ENCODE results near the gene PRKCQ. TPM values are rescaled to one million over a fixed set of nuclear protein-coding genes. Genes with fewer than 3 reads are reported as not detected.

PRKCQ gene
- polyA plus RNA-seq, 6 donors from 2014 or later: 0.08 to 0.35 (median 0.17) TPM; not detected in 2

DNA sequence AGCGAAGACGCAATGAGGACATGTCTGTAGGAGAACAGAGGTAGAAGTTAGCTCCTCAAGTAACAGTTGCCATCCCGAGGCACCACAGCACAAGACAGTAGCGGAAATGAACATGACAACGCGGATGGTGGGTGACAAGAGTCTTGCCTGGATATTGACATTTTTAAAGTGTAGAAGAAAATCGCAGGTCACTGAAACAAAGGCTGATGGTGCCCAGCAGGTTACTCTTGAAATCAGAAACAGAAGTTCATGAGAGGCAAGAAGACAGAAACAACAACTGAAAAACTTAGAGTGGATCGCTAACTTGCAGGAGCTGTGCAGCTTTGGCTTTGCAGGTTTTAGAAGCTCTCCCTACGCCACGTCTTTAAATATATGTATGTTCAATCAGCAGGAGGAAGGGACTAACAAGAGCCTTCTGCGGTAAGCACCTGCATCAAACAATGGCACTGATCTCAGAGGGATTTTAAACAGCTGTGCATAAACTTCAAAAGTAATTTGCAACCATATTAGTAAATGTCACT lies 1.8 kb downstream of the PRKCQ start:
- ATAC-seq (ENCODE audit: low read depth in 2 of 2) (no peak), DNase-seq (no peak)
- Mint-ChIP-seq H3K27ac (no peak overlapping the region), H3K36me3 (no peaks in the 10 kb centered on the region), H3K9me3 (peaks cover 0 to 2% (median 0%) of the 10 kb centered on the region in 7 donors), H3K4me3 (peak overlapping the region in 6 of 8 donors; percentile 26 to 77 (median 62)), H3K27me3 (peaks cover 30 to 37% (median 31%) of the 10 kb centered on the region in 3 donors), H3K4me1 (peaks cover 16 to 34% (median 18%) of the 10 kb centered on the region in 3 donors)

- H3K4me3 Mint-ChIP-seq: peak overlapping the region in 1 of 8 donors; percentile 13
- H3K36me3 Mint-ChIP-seq: no peaks in the 10 kb centered on the region
- peaks cover 0 to 2% (median 0%) of the 10 kb centered on the region in 7 donors for H3K9me3 Mint-ChIP-seq
- peaks cover 30 to 32% (median 31%) of the 10 kb centered on the region in 3 donors for H3K27me3 Mint-ChIP-seq
- H3K4me1 Mint-ChIP-seq: peaks cover 14 to 34% (median 18%) of the 10 kb centered on the region in 3 donors
- ATAC-seq (ENCODE audit: low read depth in 2 of 2): no peak
- H3K27ac Mint-ChIP-seq: no peak overlapping the region
- no peak for DNase-seq
These were observed 3.8 kb downstream of the PRKCQ start for GRCh38 chr10:6576326-6576725.

- no peaks in the 10 kb centered on the region for H3K36me3 Mint-ChIP-seq
- no peak overlapping the region for H3K4me3 Mint-ChIP-seq
- H3K27ac Mint-ChIP-seq: no peak overlapping the region
- no peak for ATAC-seq (ENCODE audit: low read depth in 2 of 2)
- peaks cover 0 to 2% (median 0%) of the 10 kb centered on the region in 7 donors for H3K9me3 Mint-ChIP-seq
- H3K27me3 Mint-ChIP-seq: peaks cover 23 to 37% (median 27%) of the 10 kb centered on the region in 3 donors
- H3K4me1 Mint-ChIP-seq: peaks cover 7 to 24% (median 14%) of the 10 kb centered on the region in 3 donors
- DNase-seq: no peak
These were observed 5.4 kb downstream of the PRKCQ start for GRCh38 chr10:6574664-6575176.

DNA sequence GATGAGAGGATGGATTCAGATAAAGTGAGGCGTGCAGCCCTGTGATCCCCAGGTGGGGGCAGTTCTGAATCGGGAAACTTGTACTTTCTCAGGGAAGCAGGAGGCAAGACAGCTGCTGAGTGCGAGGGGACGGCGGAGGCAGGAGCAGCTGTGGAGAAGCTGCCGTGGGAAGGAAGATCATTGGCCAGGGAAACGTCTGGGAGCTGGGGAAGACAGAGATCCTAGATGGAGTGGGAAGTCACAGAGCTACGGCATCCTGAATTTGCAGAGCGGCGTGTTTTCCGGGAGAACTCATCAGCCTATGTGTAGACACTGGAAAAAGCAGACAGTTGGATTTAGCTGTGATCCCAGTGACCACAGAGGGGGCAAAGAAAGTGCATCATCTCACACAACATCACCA lies 9.2 kb downstream of the PRKCQ start:
- no peak for DNase-seq
- no peak for ATAC-seq (ENCODE audit: low read depth in 2 of 2)
- Mint-ChIP-seq H3K4me3 (no peak overlapping the region), H3K9me3 (peaks cover 0 to 2% (median 0%) of the 10 kb centered on the region in 7 donors), H3K36me3 (no peaks in the 10 kb centered on the region), H3K27ac (no peak overlapping the region), H3K4me1 (peaks cover 0 to 3% (median 0%) of the 10 kb centered on the region in 3 donors), H3K27me3 (peaks cover 0 to 16% (median 2%) of the 10 kb centered on the region in 3 donors)

DNA sequence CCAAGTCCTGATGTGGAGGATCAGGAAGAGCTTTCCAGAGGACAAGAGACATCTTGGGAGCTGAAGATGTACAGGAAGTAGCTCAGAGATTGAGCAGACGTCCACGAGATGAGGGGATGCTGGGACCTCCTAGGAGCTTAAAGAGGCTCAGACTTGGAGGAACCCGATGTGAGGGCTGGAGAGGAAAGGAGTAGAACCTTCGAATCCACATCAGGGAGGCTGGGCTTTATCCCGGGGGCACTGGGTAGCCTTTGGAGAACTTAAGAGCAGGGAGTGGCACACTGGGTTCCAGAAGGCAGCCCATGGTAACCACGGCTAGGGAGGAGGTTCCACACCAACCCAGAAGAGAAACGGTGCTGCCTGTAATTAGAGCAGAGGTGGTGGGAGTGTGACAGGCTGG lies 10.8 kb downstream of the PRKCQ start:
- Mint-ChIP-seq H3K9me3 (peaks cover 0 to 2% (median 0%) of the 10 kb centered on the region in 7 donors), H3K4me3 (no peak overlapping the region), H3K36me3 (no peaks in the 10 kb centered on the region), H3K4me1 (peaks cover 0 to 3% (median 0%) of the 10 kb centered on the region in 3 donors), H3K27ac (peak overlapping the region in 1 of 6 donors; percentile 34), H3K27me3 (peaks cover 0 to 16% (median 0%) of the 10 kb centered on the region in 3 donors)
- DNase-seq (no peak), ATAC-seq (ENCODE audit: low read depth in 2 of 2) (no peak)

GRCh38 chr10:6567884-6568283 lies 12.2 kb downstream of the PRKCQ start:
- Mint-ChIP-seq H3K4me1 (peaks cover 0 to 6% (median 5%) of the 10 kb centered on the region in 3 donors), H3K4me3 (no peak overlapping the region), H3K9me3 (no peaks in the 10 kb centered on the region), H3K36me3 (no peaks in the 10 kb centered on the region), H3K27ac (no peak overlapping the region), H3K27me3 (peaks cover 0 to 26% (median 0%) of the 10 kb centered on the region in 3 donors)
- no peak for DNase-seq
- ATAC-seq (ENCODE audit: low read depth in 2 of 2): no peak

GRCh38 chr10:6567203-6567703 lies 12.8 kb downstream of the PRKCQ start:
- H3K9me3 Mint-ChIP-seq: no peaks in the 10 kb centered on the region
- H3K27ac Mint-ChIP-seq: no peak overlapping the region
- peaks cover 0 to 7% (median 5%) of the 10 kb centered on the region in 3 donors for H3K4me1 Mint-ChIP-seq

DNA sequence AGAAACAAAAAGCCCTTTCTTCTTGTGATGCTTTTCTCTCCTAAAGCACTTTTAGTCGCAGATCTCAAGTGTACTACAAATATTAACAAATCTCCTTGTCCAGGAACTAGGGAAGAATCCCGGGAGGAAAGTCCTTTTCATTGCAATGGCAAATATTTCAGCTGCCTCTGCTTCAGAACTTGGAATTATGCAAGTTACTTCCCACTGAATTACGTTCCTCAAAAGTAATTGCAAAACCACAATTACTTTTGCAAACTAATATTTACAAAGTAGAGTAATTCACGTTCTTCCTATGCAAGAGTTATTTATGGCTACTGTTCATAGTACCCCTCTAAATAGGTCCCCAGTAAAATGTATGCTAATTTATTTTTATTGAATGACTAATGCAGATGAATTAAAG lies 14.5 kb downstream of the PRKCQ start:
- H3K36me3 Mint-ChIP-seq: no peaks in the 10 kb centered on the region
- peaks cover 4 to 38% (median 5%) of the 10 kb centered on the region in 3 donors for H3K27me3 Mint-ChIP-seq
- DNase-seq (no peak), ATAC-seq (ENCODE audit: low read depth in 2 of 2) (no peak)
- H3K9me3 Mint-ChIP-seq: no peaks in the 10 kb centered on the region
- H3K27ac Mint-ChIP-seq: no peak overlapping the region
- H3K4me1 Mint-ChIP-seq: peaks cover 0 to 7% (median 5%) of the 10 kb centered on the region in 3 donors
- H3K4me3 Mint-ChIP-seq: no peak overlapping the region

More at GRCh38 chr10:6567203-6567703, 12.8 kb downstream of the PRKCQ start:
- no peak overlapping the region for H3K4me3 Mint-ChIP-seq
- ATAC-seq (ENCODE audit: low read depth in 2 of 2): no peak
- peaks cover 0 to 28% (median 1%) of the 10 kb centered on the region in 3 donors for H3K27me3 Mint-ChIP-seq
- no peaks in the 10 kb centered on the region for H3K36me3 Mint-ChIP-seq
- no peak for DNase-seq

DNA sequence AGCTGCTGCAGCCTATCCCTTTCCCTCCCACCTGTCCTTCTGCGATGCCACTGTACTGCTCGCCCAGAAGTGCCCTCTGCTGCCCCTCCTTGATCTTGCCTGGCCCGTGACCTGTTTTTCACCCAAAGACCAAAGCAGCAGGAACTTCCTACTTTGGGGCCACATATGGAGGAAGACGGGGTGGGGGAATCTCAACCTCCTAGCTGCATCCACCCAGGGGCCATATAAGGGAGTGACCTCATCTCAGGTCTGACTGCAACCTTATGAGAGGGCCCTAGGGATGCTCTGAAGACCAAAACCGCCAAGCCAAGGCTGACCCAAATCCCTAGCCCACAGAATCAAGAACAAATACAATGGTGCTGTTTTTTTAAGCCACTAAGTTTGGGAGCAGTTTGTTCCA lies 15.7 kb downstream of the PRKCQ start:
- ATAC-seq (ENCODE audit: low read depth in 2 of 2) (no peak), DNase-seq (no peak)
- Mint-ChIP-seq H3K36me3 (no peaks in the 10 kb centered on the region), H3K4me1 (peaks cover 0 to 7% (median 5%) of the 10 kb centered on the region in 3 donors), H3K27ac (no peak overlapping the region), H3K4me3 (no peak overlapping the region), H3K27me3 (peaks cover 4 to 29% (median 5%) of the 10 kb centered on the region in 3 donors), H3K9me3 (no peaks in the 10 kb centered on the region)

- DNase-seq: no peak
- ATAC-seq (ENCODE audit: low read depth in 2 of 2): no peak
- peaks cover 0 to 7% (median 5%) of the 10 kb centered on the region in 3 donors for H3K4me1 Mint-ChIP-seq
- no peaks in the 10 kb centered on the region for H3K36me3 Mint-ChIP-seq
- peaks cover 4 to 22% (median 5%) of the 10 kb centered on the region in 3 donors for H3K27me3 Mint-ChIP-seq
- H3K4me3 Mint-ChIP-seq: no peak overlapping the region
- no peak overlapping the region for H3K27ac Mint-ChIP-seq
- H3K9me3 Mint-ChIP-seq: no peaks in the 10 kb centered on the region
These were observed 16.3 kb downstream of the PRKCQ start for GRCh38 chr10:6563731-6564130.

GRCh38 chr10:6563075-6563474 lies 17.0 kb downstream of the PRKCQ start:
- H3K4me1 Mint-ChIP-seq: peaks cover 0 to 7% (median 5%) of the 10 kb centered on the region in 3 donors
- ATAC-seq (ENCODE audit: low read depth in 2 of 2): no peak
- DNase-seq: no peak

DNA sequence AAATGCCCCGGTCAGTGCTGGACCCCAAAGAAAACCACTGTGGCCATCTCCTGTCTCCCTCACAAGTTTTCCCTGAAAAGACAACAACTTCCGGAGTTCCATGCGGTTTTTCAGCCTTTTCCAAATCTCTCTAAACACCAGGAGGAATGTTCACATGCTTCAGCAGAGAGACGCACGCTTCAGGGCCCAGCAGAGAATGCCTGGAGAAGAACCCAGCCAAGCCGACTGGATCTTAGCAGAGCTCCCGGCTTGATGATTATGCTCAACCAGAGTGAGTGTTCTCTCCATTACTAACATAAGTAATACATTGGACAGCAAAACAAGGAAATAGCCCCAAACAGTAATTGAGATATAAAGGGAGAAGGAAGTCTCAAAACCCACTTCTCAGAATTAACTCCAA lies 17.9 kb downstream of the PRKCQ start:
- no peak for DNase-seq
- H3K27ac Mint-ChIP-seq: no peak overlapping the region
- H3K4me3 Mint-ChIP-seq: no peak overlapping the region
- H3K36me3 Mint-ChIP-seq: no peaks in the 10 kb centered on the region
- no peak for ATAC-seq (ENCODE audit: low read depth in 2 of 2)
- H3K27me3 Mint-ChIP-seq: peaks cover 5 to 27% (median 11%) of the 10 kb centered on the region in 3 donors
- no peaks in the 10 kb centered on the region for H3K9me3 Mint-ChIP-seq
- H3K4me1 Mint-ChIP-seq: peaks cover 0 to 5% (median 4%) of the 10 kb centered on the region in 3 donors

More at GRCh38 chr10:6563075-6563474, 17.0 kb downstream of the PRKCQ start:
- peaks cover 4 to 22% (median 5%) of the 10 kb centered on the region in 3 donors for H3K27me3 Mint-ChIP-seq
- peak overlapping the region in 1 of 8 donors; percentile 22 for H3K4me3 Mint-ChIP-seq
- no peaks in the 10 kb centered on the region for H3K36me3 Mint-ChIP-seq
- no peak overlapping the region for H3K27ac Mint-ChIP-seq
- no peaks in the 10 kb centered on the region for H3K9me3 Mint-ChIP-seq

- DNase-seq: no peak
- no peak for ATAC-seq (ENCODE audit: low read depth in 2 of 2)
- H3K27me3 Mint-ChIP-seq: peaks cover 5 to 33% (median 14%) of the 10 kb centered on the region in 3 donors
- H3K27ac Mint-ChIP-seq: no peak overlapping the region
- H3K4me1 Mint-ChIP-seq: peaks cover 0 to 5% (median 4%) of the 10 kb centered on the region in 3 donors
- no peak overlapping the region for H3K4me3 Mint-ChIP-seq
- H3K9me3 Mint-ChIP-seq: no peaks in the 10 kb centered on the region
- no peaks in the 10 kb centered on the region for H3K36me3 Mint-ChIP-seq
These were observed 18.5 kb downstream of the PRKCQ start for GRCh38 chr10:6561552-6561951.

All from naive B cell (primary cell).